GM18511 (cell line): ENCODE data around the gene SPEN.
"Not testable (repeated sequence)": the region's sequence is repeated elsewhere in the genome, so short reads cannot be mapped to it uniquely, and the experiment has no call there.

Experiments
- ATAC-seq: cut with Tn5 transposase; IDR thresholded peaks from one replicate; pipeline ENCODE4 v1.9.1; 2021; ENCODE audit warnings: mild to moderate bottlenecking, moderate library complexity; ENCODE audit not compliant: unreplicated experiment

Gene SPEN

DNA sequence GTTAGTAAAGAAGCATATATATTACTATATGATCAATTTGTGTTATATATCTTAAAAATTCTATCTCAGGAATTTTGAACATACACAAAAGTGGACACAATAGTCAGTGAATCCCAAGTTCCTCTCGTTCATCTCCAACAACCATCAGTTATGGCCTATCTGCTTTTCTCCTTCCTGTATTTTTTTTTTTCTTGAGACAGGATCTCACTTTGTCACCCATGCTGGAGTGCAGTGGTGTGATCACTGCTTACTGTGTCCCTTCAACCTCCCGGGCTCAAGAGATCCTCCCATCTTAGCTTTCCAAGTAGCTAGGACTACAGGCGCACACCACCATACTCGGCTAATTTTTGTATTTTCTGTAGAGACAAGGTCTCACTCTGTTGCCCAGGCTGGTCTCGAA, 9.4 kb downstream of the SPEN start:
- ATAC-seq, result no peak

DNA sequence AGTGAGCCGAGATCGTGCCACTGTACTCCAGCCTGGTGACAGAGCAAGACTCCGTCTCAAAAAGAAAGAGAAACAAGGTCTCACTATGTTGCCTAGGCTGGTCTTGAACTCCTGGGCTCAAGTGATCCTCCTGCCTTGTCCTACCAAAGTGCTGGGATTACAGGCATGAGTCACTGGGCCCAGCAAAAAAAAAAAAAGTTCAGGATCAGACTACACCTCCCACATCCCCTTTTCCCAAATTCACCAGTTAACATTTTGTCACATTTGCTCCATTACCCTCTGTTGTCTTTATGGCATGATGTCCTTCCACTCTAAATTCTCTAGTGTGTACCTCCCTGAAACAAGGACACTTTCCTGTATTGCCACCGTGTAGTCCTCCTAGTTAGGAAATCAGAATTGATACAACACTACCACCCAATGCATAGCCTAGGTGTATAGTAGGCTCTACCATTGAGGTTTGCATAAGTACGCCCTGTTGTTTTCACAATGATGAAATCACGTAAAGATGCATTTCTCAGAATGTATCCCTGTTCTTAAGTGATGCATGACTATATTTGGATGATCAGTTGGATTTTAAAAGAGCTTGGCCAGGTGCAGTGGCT, 10.7 kb downstream of the SPEN start:
- no peak for ATAC-seq

DNA sequence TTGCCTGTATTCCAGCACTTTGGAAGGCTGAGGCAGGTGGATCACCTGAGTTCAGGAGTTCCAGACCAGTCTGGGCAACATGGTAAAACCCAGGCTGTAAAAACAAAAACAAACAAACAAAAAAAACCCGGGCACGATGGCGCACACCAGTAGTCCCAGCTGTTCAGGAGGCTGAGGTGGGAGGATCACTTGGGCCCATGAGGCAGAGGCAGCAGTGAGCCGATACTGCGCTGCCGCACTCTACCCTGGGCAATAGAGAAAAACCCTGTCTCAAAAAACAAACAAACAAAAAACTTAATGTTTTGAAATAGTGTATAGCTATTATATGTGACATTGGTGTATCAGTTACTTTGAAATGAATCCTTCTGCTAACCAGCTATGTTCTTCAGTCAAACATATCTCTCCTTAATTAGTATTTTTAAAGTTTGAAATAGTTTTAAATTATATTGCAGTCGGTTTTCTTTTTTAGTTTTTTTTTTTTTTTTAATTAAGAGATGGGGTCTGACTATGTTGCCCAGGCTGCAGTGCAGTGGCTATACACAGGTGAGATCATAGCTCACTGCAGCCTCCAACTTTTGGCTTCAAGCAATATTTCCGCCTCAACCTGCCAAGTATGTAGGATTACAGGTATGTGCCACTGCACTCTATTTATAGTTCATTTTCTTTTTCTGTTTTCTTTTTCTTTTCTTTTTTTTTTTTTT, 11.3 kb downstream of the SPEN start:
- no peak for ATAC-seq

DNA sequence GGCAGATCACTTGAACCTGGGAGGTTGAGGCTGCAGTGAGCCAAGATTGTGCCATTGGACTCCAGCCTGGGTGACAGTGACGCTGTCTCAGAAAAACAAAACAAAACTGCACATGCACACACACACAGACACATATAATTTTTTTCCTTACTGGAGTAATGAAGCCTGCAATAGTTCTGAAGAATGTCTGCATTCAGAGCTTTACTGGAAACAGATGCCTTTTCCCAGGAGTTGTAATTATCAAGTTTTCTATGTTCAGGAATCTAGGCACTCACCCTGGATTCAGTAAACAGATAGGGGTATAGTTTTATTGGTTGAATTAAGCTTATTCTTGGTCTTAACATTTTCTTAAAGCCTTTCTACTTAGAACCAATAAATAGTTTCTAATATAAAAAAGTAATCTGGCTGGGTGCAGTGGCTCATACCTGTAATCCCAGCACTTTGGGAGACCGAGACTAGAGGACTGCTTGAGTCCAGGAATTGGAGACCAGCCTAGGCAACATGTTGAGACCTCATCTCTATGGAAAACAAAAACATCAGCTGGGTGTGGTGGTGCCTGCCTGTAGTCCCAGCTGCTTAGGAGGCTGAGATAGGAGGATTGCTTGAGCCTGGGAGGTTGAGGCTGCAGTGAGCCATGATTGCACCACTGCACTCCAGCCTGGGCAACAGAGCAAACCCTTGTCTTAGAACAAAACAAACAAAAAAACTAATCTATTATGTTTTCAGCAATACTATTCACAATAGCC, 15.8 kb downstream of the SPEN start:
- no peak for ATAC-seq

DNA sequence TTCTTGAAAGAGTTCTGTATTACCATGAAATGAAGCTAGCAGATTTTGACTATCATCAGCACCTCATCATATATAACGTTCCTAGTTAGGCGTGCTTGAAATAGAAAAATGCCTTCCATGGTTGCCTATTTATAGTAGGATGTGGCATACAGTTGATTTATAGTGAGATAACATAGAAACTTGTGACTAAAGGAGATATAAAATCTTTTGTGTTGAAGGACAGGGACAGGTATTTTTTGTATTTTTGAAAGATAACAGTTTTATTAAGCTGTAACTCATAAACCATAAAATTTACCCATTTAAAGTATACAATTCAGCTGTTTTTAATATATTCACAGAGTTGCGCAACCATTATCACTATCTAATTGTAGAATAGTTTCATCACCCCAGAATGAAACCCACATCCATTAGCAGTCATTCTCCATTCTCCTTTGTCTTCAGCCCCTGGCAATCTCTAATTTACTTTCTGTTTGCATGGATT, 19.3 kb downstream of the SPEN start:
- ATAC-seq, result no peak

DNA sequence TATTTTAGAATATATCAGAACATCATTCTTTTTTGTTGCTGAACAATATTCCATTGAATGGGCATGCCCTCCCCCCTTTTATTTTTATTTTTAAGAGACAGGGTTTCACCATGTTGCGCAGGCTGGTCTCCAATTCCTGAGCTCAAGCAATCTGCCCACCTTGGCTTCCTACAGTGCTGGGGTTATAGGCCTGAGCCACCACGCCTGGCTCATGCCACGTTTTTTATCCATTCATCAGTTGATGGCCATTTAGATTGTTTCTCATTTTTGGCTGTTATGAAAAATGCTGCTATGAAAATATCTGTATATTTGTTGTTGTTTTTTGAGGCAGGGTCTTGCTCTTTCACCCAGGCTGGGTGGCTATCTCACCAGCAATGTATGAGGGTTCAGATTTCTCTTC, 19.8 kb downstream of the SPEN start:
- ATAC-seq, result no peak

DNA sequence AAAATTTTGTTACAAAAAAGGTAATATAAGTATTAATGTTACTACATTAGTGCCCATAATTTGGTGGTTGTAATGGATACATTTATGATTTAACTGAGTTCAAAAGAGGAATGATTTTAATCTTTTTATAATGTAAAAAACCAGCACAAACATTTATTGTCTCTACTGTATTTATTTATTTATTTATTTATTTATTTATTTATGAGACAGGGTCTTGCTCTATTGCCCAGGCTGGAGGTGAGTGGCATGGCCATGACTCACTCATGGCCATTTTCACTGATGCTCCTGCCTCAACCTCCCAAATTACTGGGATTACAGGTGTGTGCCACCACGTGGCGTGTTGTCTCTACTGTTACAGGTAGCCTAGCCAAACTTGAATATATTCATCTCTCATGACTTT, 21.9 kb downstream of the SPEN start:
- ATAC-seq, result no peak

DNA sequence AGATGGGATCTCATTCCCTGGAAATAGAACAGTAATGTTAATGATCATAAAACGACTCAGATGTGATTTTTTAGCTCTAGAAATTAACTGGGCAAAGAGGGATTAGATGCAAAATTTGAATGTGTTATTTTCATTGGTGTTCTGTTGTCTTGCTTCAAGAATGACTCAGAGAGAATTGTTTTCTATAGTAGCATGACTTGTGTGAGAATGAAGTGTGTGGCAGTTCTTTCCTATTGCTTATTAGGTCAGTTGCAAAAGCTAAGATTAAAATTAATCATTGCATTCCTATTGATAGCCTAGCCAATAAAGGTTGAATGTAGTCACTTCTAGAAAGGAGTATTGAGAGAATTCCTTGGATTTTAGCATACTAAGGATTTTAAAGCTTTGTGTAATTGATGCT, 22.9 kb downstream of the SPEN start:
- ATAC-seq, result no peak

DNA sequence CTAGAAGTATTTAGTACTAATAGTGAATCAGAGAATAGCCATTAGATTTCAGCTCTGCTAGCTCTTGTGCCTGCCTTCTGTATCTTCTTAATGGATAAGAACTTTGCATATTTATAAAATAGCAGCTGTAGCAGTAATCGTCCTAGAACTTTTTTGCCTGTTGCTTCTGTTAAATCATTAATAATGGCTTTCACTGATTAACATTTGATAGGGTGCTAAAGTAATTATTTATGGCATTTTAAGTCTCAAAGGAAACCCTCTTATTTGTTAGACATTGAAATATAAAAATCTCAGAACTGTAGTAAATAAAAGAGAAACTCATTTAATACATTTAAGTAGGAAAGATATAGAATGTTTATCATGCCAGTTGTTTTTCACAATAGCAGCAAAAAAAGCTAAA, 27.0 kb downstream of the SPEN start:
- no peak for ATAC-seq

DNA sequence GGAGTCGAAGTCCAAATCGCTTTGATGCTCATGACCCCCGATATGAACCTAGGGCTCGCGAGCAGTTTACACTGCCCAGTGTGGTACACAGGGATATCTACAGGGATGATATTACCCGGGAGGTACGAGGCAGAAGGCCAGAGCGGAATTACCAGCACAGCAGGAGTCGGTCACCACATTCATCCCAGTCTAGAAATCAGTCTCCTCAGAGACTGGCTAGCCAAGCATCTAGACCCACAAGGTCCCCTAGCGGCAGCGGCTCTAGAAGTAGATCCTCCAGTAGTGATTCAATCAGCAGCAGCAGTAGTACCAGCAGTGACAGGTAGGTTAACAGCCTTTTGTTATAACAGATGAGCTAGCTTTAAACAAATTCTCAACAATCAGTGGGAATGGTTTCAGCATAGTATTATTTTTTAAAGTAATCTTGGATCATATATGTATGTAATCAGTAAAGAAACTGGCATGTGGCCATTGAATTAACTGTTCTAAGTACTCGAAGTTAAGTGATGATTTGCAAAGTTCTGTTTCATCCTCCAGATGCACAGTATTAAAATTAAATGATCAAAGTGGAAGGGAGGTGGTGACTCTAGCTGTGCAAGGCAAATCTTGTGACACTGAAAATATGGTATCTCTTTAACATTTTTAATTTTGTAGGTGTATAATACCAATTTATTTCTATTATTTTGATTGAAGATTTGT, 29.0 kb downstream of the SPEN start:
- no peak for ATAC-seq

DNA sequence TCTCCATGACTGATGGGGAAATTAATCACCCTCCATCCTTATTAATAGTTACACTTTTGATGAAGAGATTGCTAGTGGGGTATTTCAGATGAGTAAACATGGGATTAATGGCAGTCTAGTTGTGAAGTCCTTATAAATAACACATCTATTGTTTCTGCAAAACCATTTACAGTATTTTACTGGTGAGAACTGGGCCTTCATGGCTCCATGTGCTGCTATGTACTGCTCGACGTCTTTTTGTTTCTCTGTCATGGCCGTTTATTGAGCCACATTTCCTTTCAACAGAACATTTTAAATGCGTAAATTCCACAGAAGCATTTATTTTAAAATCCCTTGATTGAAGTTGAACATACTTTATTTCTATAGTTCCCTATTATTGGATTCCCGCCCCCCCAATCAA, 34.5 kb downstream of the SPEN start:
- no peak for ATAC-seq

DNA sequence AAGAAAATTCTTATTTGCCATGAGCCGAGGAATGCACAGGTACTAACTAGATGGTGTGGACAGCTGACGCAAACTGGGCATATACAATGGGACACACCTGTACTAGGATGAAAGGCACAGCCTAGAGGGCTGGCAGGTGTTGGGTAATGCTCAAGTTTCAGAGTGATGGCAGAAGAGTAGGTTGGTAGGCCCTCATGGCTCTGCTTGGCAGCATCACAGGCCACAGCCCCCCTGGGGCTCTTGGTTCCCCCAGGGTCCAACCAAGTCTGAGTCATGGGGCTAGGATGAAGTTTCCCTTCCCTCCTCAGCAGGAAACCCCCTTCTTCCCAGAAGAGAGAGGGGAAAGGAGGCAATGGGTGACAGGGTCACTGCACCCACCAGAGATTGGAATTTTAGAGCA, 35.2 kb downstream of the SPEN start:
- no peak for ATAC-seq

DNA sequence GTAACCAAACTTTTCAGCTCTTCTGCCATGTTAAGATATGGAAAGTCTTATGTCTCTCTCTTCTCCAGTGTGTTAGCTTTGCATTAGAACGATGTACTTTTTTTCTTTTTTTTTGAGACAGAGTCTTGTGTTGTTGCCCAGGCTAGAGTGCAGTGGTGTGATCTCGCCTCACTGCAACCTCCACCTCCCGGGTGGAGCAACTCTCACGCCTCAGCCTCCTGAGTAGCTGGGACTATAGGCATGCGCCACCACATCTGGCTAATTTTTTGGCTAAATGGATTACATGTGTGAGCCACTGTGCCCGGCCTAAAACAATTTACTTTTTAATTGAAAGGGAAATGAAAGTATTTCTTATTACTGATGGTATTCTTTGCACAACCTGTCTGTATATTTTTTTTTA, 35.8 kb downstream of the SPEN start:
- ATAC-seq, result no peak

DNA sequence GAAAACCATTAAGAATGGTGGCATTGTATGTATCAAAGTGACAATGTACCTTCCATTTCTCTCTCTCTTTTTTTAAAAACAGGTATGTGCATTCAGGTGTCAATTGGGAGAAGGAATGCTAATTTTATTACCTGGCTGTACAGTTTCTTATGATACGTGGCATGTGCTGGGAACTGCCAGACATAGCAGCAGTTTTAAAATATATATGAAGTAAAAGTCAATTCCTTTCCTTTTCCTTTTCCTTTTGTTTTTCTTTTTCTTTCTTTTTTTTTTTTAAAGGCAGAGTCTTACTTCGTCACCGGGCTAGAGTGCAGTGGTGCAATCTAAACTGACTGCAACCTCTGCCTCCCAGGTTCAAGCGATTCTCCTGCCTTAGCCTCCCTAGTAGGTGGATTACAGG, 37.0 kb downstream of the SPEN start:
- no peak for ATAC-seq

DNA sequence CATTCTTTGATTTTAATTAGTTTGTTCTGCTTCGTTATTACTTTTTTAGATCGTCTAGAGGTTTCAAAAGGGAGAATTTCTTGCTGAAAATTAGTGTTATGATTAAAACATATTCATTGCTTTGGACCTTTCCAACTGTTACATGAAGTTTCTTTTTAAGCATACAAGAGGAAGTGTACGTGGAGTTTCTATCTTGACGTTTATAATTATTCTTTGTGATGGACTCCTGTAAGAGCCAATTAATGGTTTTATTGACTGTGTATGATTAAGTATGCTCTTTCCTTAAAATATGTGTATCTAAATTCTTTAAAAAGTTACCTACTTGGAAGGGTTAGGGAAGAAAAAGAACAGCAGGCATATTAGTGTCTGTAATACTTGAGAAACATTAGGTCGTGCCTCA, 37.8 kb downstream of the SPEN start:
- no peak for ATAC-seq

DNA sequence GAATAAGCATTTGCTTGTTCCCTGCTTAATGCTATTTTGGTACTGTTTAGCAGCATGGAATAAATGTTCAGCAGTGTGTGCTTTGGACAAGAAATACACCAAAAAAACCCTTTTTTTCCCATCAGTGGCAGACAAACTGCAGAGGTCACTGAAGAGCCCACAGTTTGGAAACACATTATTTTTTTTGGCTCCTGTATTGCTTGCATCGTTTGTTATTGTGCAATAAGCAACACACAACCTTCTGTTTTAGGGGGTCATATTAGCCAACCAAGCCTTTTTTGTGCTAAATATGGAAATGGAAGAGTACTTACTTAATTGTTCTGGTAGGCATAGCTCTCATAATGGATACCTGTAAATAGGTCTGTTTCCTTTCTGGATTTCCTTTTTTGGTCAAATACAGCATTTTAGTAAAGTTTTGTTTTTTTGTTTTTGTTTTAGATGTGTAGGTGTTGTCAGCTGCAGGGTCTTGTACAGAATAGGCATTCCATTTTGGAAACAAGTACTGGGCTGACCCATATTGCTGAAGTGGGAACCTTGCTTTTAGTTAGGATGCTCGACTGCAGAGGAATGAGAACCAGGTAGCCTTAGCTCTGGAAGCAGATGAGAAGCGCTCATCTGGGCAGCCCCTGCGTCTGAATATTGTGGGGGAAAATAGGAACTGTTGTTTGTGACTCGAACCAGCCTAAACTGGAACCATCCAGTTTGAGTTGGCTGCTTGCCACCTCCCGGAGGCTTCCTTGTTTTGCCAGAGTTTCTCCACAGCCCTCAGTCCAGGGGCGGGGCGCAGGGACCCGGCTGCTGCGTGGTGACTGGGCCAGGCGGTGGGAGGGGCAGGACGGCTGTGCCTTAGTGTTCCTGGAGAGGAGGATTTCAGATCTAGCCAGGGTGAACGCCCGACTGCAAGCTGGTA, 38.4 kb downstream of the SPEN start:
- no peak for ATAC-seq

DNA sequence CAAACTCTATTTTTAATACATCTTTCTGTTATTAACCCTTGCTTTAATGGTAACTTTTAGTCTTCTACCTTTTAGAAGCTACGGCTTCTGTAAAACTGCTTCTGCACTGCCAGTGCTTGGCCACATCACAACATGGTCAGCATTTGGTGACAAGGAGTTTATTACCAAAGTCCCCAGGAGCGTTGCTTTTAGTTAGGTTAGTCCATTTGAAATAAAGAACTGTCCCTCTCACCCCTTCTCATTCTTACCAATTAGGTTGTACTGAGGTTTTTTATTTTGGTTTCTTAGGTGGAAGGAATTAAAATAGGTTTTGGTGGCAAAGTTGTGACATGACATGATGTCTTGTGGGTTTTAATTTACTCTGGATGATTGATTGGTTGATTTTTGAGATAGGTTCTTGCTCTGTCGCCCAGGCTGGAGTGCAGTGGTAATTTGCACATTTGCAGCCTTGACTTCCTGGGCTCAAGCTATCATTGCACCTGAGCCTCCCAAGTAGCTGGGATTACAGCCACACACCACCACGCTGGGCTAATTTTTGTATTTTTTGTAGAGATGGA, 39.2 kb downstream of the SPEN start:
- no peak for ATAC-seq

DNA sequence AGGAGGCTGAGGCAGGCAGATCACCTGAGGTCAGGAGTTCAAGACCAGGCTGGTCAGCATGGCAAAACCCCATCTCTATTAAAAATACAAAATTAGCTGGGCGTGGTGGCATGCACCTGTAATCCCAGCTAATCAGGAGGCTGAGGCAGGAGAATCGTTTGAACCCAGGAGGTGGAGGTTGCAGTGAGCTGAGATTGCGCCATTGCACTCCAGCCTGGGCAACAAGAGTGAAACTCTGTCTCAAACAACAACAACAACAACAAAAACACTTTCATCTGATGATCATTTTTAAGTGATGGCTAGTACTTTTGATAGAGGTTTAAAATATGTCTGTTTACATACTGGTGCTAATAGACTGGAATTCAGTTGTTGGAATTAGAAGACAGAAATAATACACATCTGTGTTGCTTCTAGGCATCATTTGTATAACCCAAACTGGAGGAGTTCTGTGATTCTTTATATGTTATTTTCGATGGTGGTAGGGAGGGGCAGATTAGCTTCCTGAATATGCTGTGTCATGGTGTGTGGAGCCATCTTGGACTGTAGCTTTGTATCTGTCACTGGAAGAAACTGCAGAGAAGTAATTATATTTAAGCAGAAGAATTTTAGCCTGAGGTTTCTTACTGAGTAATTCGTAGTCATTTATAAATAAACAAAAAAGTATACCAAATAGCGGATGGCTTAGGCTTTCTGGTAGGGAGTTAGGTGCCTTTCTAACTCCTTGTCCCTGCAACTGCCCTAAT, 45.5 kb downstream of the SPEN start:
- not testable (repeated sequence) for ATAC-seq

DNA sequence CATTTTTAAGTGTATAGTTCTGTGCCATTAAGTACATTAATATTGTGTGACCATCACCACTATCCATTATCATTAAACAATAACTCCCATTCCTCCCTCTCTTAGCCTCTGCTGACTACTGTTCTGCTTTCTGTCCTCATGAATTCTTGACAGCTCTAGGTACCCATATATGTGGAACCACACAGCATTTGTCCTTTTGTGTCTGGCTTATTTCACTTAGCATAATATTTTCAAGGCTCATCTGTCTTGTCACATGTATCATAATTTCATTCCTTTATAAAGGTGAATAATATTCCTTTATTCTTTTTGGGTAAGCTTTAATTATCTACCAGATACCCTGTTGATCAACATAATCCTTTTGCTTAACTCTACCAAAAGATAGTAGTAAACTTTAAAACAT, 47.7 kb downstream of the SPEN start:
- no peak for ATAC-seq
